ENCODE measurements around the gene CACNB2.

Gene CACNB2

DNA sequence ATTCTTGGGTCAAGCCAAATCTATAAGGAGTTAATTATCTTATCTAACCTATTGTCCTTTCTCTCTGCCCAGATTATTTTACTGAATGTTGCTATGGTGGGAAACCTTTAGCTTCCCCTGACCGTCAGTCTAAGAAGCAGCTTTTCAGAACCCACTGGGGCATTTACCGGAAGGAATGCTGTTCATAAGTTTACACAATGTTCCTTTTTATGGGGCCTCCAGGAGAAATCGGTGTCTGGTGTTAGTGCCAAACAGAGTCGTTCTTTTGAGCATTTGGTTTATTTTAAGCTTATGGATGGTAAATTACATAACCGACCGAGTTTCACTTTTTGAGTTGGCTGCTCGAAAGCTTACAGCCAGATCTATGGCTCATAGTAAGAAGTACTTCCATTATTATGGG lies 111.9 kb downstream of the CACNB2 start:
- no peak overlapping the region for H3K27ac Mint-ChIP-seq
- H3K4me1 Mint-ChIP-seq (ENCODE audit: low read depth), result no peaks in the 10 kb centered on the region
- H3K4me3 Mint-ChIP-seq, result no peak overlapping the region
- H3K27me3 Mint-ChIP-seq, result peaks cover 2% of the 10 kb centered on the region
- no peak for DNase-seq
- H3K36me3 Mint-ChIP-seq (ENCODE audit: low read depth), result no peaks in the 10 kb centered on the region
- no peaks in the 10 kb centered on the region for H3K9me3 Mint-ChIP-seq

DNA sequence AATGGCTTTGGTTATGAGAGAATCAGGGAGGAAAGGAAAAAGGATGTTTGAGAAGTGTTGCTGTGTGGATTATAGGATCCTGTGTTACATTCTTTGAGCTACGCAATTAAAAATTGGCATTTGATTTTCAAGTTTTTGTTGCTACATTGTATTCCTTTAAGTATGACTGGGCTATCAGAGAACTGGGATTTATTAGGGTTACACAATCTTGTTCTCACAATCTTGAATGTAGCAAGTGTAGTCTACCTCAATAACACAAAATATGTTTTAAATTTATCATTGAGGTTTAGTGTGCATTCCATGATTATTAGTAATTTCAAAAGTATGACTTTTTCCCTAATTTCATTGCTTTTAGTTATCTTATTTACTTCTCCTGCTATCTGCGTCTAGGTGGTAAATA lies 113.9 kb downstream of the CACNB2 start:
- Mint-ChIP-seq H3K27ac (no peak overlapping the region), H3K4me3 (no peak overlapping the region), H3K4me1 (ENCODE audit: low read depth) (no peaks in the 10 kb centered on the region), H3K9me3 (no peaks in the 10 kb centered on the region), H3K36me3 (ENCODE audit: low read depth) (no peaks in the 10 kb centered on the region), H3K27me3 (peaks cover 2% of the 10 kb centered on the region)
- DNase-seq, result no peak

DNA sequence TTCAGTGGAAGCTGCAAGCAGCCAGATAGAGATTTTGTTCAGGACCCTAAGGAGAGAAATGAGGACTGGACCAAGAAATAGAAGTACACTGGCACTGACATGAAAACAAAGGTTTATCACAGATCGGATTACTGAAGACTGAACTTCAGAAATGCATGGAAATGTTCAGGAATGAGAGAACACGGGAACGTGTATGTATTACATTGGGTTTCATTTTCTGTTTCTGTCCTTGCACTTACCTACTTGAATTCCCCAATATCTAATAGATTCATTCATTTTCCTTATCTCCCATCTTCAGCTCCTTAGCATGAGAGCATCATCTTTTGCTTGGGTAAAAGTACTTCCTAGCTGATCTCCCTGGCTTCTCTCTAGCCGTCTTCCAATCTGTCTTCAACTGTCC lies 114.5 kb downstream of the CACNB2 start:
- Mint-ChIP-seq H3K4me1 (ENCODE audit: low read depth) (no peaks in the 10 kb centered on the region), H3K36me3 (ENCODE audit: low read depth) (no peaks in the 10 kb centered on the region), H3K27me3 (peaks cover 2% of the 10 kb centered on the region), H3K9me3 (no peaks in the 10 kb centered on the region), H3K27ac (no peak overlapping the region), H3K4me3 (no peak overlapping the region)
- DNase-seq, result no peak

DNA sequence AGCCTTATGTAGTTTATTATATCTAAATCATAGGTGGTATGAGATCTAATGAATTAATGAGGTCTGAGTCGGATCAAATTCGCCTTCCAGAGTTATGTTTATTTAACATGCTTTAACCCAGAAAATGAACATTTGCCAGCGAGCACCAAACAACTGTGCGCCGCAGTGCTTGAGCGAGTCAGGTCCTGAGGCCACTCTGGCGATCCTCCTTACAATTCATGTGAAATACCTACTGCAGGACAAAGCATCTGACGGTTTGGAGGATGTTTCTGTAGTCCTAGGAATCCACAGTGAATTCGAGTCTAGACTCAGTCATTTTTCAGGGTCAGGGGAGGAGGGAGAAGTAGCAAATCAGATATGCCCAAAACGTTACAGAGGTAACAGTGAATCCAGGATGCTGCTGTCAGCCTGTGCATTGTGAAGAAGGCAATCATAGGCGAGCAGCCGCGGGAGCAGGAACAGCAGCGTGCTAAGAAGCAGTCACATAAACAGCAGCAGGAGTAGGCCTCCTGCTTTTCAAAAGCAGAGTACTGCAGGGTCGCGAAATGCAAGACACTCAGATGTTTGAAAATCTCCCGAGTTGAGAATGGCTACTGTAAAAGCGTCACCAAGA lies 120.2 kb downstream of the CACNB2 start:
- no peak for DNase-seq
- Mint-ChIP-seq H3K9me3 (no peaks in the 10 kb centered on the region), H3K4me3 (no peak overlapping the region), H3K27ac (no peak overlapping the region), H3K27me3 (peaks cover 2% of the 10 kb centered on the region), H3K36me3 (ENCODE audit: low read depth) (no peaks in the 10 kb centered on the region), H3K4me1 (ENCODE audit: low read depth) (no peaks in the 10 kb centered on the region)

GRCh38 chr10:18261063-18261610 lies 120.9 kb downstream of the CACNB2 start:
- peaks cover 2% of the 10 kb centered on the region for H3K27me3 Mint-ChIP-seq
- H3K9me3 Mint-ChIP-seq, result no peaks in the 10 kb centered on the region
- H3K27ac Mint-ChIP-seq, result no peak overlapping the region
- no peaks in the 10 kb centered on the region for H3K4me1 Mint-ChIP-seq (ENCODE audit: low read depth)
- DNase-seq, result no peak
- no peaks in the 10 kb centered on the region for H3K36me3 Mint-ChIP-seq (ENCODE audit: low read depth)
- no peak overlapping the region for H3K4me3 Mint-ChIP-seq

GRCh38 chr10:18261768-18262231 lies 121.6 kb downstream of the CACNB2 start:
- Mint-ChIP-seq H3K4me1 (ENCODE audit: low read depth) (no peaks in the 10 kb centered on the region), H3K27me3 (no peaks in the 10 kb centered on the region), H3K27ac (no peak overlapping the region), H3K4me3 (no peak overlapping the region), H3K9me3 (no peaks in the 10 kb centered on the region), H3K36me3 (ENCODE audit: low read depth) (no peaks in the 10 kb centered on the region)
- DNase-seq, result no peak

DNA sequence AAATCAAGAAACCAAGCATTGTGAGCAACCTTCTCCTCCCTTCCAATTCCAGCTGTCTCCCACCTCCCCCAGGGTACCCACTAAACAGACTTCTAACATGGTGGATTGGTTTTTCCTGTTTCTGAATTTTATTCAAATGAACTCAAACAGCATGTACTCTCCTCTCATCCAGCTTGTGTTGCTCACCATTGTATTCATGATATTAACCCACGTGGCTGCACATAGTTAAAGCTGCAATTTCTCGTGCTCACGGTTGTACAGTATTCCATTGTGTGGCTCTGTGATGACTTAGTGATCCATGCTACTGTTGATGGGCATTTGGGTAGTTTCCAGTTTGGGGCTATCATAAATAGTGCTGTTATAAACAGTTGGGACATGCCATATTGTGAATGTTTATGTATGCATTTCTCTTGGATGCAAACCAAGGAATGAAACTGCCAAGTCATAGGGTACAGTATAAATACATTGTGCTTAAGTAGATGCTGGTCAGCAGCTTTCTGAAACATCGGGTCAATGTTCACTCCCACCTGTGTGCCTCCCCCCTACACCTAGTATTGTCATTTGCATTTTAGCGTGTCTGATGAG lies 124.3 kb downstream of the CACNB2 start:
- H3K36me3 Mint-ChIP-seq (ENCODE audit: low read depth), result no peaks in the 10 kb centered on the region
- H3K4me3 Mint-ChIP-seq, result no peak overlapping the region
- peaks cover 3% of the 10 kb centered on the region for H3K27me3 Mint-ChIP-seq
- DNase-seq, result no peak
- no peak overlapping the region for H3K27ac Mint-ChIP-seq
- no peaks in the 10 kb centered on the region for H3K4me1 Mint-ChIP-seq (ENCODE audit: low read depth)
- no peaks in the 10 kb centered on the region for H3K9me3 Mint-ChIP-seq

DNA sequence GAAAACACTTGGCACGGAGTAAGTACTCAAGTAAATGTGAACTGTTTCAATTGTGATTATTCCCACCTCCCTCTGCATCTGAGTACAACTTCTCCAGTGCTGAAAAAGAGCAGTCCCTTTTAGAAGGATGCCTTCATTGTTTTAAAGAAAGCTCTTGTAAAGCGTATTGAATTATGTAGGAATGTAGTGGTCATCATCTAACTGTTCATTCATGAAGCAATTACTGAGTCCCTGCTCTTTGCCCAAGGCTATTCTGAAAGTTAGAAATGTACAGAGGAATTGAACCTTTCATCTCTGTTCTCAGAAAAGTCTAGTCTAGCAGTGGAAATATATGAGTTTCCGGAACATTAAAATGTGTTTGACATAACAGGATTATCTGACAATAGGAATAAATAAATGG lies 127.8 kb downstream of the CACNB2 start:
- no peak overlapping the region for H3K4me3 Mint-ChIP-seq
- H3K9me3 Mint-ChIP-seq, result no peaks in the 10 kb centered on the region
- no peak for DNase-seq
- H3K27ac Mint-ChIP-seq, result no peak overlapping the region
- H3K4me1 Mint-ChIP-seq (ENCODE audit: low read depth), result no peaks in the 10 kb centered on the region
- peaks cover 3% of the 10 kb centered on the region for H3K27me3 Mint-ChIP-seq
- no peaks in the 10 kb centered on the region for H3K36me3 Mint-ChIP-seq (ENCODE audit: low read depth)

DNA sequence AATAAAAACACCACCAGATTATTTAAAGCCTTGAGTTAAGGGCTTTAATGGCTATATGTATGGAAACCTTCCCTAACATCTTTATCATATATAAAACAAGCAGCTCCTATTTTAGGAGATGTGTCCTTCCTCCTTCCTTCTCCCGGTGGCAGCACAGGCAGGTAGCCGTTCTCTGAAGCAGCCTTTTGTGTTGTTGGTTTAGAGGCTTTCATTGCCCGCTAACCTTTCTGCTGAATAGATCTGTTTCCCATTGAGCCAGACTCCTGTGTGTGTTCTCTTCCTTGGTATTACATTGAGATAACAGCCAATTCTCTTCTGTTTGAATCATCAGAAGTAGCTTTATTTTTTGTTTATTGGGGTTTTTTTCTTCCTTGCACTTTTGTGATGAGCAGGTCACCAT lies 131.3 kb downstream of the CACNB2 start:
- H3K9me3 Mint-ChIP-seq, result no peaks in the 10 kb centered on the region
- peaks cover 3% of the 10 kb centered on the region for H3K27me3 Mint-ChIP-seq
- no peaks in the 10 kb centered on the region for H3K4me1 Mint-ChIP-seq (ENCODE audit: low read depth)
- H3K27ac Mint-ChIP-seq, result no peak overlapping the region
- DNase-seq, result no peak
- no peaks in the 10 kb centered on the region for H3K36me3 Mint-ChIP-seq (ENCODE audit: low read depth)
- H3K4me3 Mint-ChIP-seq, result no peak overlapping the region

DNA sequence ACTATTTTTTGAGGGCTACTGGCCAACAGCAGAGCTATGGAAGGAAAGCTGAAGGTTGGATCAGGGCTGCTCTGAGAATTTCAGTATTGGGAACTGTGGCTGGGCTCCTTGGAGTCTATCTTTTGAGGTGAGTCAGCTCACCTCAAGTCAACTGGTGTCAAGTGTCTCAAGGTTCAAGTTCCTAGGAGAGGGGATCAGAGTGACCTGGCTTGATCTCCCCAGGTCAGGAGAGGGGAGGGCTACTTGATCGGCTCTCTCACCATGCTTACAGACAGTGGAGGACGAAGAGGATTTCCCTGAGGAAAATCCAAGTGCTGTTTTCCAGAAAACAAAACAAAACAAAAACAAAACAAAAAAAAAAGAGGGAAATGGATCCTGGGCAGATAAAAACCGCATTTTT lies 132.8 kb downstream of the CACNB2 start:
- Mint-ChIP-seq H3K27ac (no peak overlapping the region), H3K27me3 (peaks cover 1% of the 10 kb centered on the region), H3K9me3 (no peaks in the 10 kb centered on the region), H3K4me3 (no peak overlapping the region), H3K4me1 (ENCODE audit: low read depth) (no peaks in the 10 kb centered on the region), H3K36me3 (ENCODE audit: low read depth) (no peaks in the 10 kb centered on the region)
- DNase-seq, result no peak

DNA sequence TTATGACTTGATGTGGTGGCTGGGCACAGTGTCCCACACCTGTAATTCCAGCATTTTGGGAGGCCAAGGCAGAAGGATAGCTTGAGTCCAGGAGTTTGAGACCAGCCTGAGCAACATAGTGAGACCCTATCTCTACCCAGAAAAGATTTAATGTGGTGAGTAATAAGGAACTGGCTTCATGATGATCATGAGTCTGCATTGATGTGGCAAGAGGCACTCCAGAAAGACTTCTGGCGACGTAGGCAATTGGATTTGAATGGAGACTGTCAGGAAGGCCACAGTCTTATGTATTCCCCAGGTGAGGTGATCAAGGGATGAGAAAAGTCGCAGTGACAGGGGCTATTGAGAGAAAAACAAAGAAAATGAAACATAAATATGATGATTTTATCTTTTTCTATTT lies 138.0 kb downstream of the CACNB2 start:
- H3K27ac Mint-ChIP-seq, result no peak overlapping the region

GRCh38 chr10:18279173-18279572 lies 138.9 kb downstream of the CACNB2 start:
- Mint-ChIP-seq H3K36me3 (ENCODE audit: low read depth) (no peaks in the 10 kb centered on the region), H3K4me3 (no peak overlapping the region), H3K9me3 (no peaks in the 10 kb centered on the region), H3K4me1 (ENCODE audit: low read depth) (no peaks in the 10 kb centered on the region), H3K27me3 (no peaks in the 10 kb centered on the region), H3K27ac (no peak overlapping the region)
- DNase-seq, result no peak

More for the DNA sequence above, 138.0 kb downstream of the CACNB2 start:
- no peak for DNase-seq
- no peaks in the 10 kb centered on the region for H3K36me3 Mint-ChIP-seq (ENCODE audit: low read depth)
- H3K9me3 Mint-ChIP-seq, result no peaks in the 10 kb centered on the region
- H3K27me3 Mint-ChIP-seq, result no peaks in the 10 kb centered on the region
- no peak overlapping the region for H3K4me3 Mint-ChIP-seq
- no peaks in the 10 kb centered on the region for H3K4me1 Mint-ChIP-seq (ENCODE audit: low read depth)

DNA sequence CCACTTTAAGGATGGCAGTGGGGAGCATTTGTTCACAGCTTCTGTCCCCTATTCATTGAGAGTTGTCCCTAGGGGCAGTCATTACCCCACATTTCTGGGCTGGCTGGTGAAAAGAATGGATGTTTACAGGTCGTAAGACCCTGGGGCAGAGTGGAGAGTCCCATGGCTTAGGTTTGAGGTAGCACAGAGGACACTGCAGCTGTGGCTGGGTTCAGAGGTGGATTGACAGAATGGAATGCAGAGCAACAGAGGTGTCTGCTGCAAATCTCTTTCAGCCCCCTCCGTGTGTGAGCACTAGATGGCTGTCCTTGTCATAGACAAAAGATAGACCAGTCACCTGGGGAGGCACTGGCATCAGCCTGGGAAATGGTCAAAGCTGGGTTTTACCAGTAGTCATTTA lies 141.9 kb downstream of the CACNB2 start:
- Mint-ChIP-seq H3K27ac (no peak overlapping the region), H3K4me3 (no peak overlapping the region), H3K36me3 (ENCODE audit: low read depth) (no peaks in the 10 kb centered on the region), H3K4me1 (ENCODE audit: low read depth) (no peaks in the 10 kb centered on the region), H3K27me3 (no peaks in the 10 kb centered on the region), H3K9me3 (no peaks in the 10 kb centered on the region)
- DNase-seq, result no peak

- Mint-ChIP-seq H3K27ac (no peak overlapping the region), H3K27me3 (no peaks in the 10 kb centered on the region), H3K4me3 (no peak overlapping the region), H3K36me3 (ENCODE audit: low read depth) (no peaks in the 10 kb centered on the region), H3K9me3 (no peaks in the 10 kb centered on the region), H3K4me1 (ENCODE audit: low read depth) (no peaks in the 10 kb centered on the region)
- no peak for DNase-seq
Observed at GRCh38 chr10:18290651-18291313, 150.6 kb downstream of the CACNB2 start.

All from activated T-cell treated with anti-CD3 and anti-CD28 coated beads, Interleukin-2, amount 50 U/mL, for 24 hours (primary cell).